OCI-LY1 (cell line): ENCODE results near the gene ARL10.

Experiments
- EZH2 ChIP-seq: fragments of 200-600 bp; sonication (generic), shearing (Covaris generic); IDR thresholded peaks from 2 replicates; pipeline ENCODE4 v1.8.0; 2017; ENCODE audit warnings: borderline replicate concordance, mixed run types, mild to moderate bottlenecking, antibody characterized with exemption, low read length, moderate library complexity, mixed read lengths
- TF ChIP-seq, protein P1 (sequence below): fragments of 200-600 bp; sonication (generic), shearing (Covaris generic); IDR thresholded peaks from 2 replicates; pipeline ENCODE4 v1.5.1; 2017; ENCODE audit warnings: mild to moderate bottlenecking, antibody characterized with exemption, low read length, moderate library complexity, mixed read lengths

- TF ChIP-seq, protein P1, sequence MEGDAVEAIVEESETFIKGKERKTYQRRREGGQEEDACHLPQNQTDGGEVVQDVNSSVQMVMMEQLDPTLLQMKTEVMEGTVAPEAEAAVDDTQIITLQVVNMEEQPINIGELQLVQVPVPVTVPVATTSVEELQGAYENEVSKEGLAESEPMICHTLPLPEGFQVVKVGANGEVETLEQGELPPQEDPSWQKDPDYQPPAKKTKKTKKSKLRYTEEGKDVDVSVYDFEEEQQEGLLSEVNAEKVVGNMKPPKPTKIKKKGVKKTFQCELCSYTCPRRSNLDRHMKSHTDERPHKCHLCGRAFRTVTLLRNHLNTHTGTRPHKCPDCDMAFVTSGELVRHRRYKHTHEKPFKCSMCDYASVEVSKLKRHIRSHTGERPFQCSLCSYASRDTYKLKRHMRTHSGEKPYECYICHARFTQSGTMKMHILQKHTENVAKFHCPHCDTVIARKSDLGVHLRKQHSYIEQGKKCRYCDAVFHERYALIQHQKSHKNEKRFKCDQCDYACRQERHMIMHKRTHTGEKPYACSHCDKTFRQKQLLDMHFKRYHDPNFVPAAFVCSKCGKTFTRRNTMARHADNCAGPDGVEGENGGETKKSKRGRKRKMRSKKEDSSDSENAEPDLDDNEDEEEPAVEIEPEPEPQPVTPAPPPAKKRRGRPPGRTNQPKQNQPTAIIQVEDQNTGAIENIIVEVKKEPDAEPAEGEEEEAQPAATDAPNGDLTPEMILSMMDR = no peak
- TF ChIP-seq EZH2 = no peak
Observed at GRCh38 chr5:176365351-176366231, at the start of gene ARL10.
